Neural cell (in vitro differentiated cells): ENCODE measurements around the gene CYRIA. TPM values are rescaled to one million over a fixed set of nuclear protein-coding genes. Genes with fewer than 3 reads are reported as not detected.

ENCODE experiments used
- H2AFZ ChIP-seq: fragments of 200-600, 300-800 bp; sonication (generic), shearing (Covaris generic); 2 replicates; pipeline ENCODE4 v1.6.0; 2014; ENCODE audit warnings: low read depth, mild to moderate bottlenecking, antibody characterized with exemption, low read length, moderate library complexity
- H3F3A ChIP-seq: fragments of 200-600 bp; shearing (Covaris generic); 2 replicates; pipeline ENCODE4 v1.6.1; 2016; ENCODE audit warnings: mild to moderate bottlenecking, moderate library complexity, mixed read lengths, antibody characterized with exemption, low read length; ENCODE audit not compliant: insufficient read depth, poor library complexity, severe bottlenecking
- H3K27ac ChIP-seq: fragments of 200-600, 300-800 bp; sonication (generic), shearing (Covaris generic); 2 replicates; pipeline ENCODE4 v1.5.1; 2014; ENCODE audit warnings: mild to moderate bottlenecking, low read length, moderate library complexity
- H3K27me3 ChIP-seq: fragments of 300-800, 200-600 bp; sonication (generic), shearing (Covaris generic); 2 replicates; pipeline ENCODE4 v1.6.0; 2014; ENCODE audit warnings: mild to moderate bottlenecking, low read depth, low read length, moderate library complexity; ENCODE audit not compliant: insufficient read depth
- H3K36me3 ChIP-seq: fragments of 300-800, 200-600 bp; sonication (generic), shearing (Covaris generic); 2 replicates; pipeline ENCODE4 v1.5.1; 2014; ENCODE audit warnings: mild to moderate bottlenecking, antibody characterized with exemption, low read length, moderate library complexity; ENCODE audit not compliant: insufficient read depth
- H3K4me2 ChIP-seq: fragments of 300-800, 200-600 bp; sonication (generic), shearing (Covaris generic); 2 replicates; pipeline ENCODE4 v1.6.0; 2014; ENCODE audit warnings: mild to moderate bottlenecking, low read length
- H3K4me3 ChIP-seq: fragments of 300-800, 200-600 bp; sonication (generic), shearing (Covaris generic); 2 replicates; pipeline ENCODE4 v1.5.1; 2014; ENCODE audit warnings: mild to moderate bottlenecking, low read length, moderate library complexity
- H3K79me2 ChIP-seq: fragments of 200-600 bp; shearing (Covaris generic); replicated peaks from 2 replicates; pipeline ENCODE4 v1.6.0; 2014; ENCODE audit warnings: mild to moderate bottlenecking, low read length, moderate library complexity; ENCODE audit not compliant: insufficient read depth
- H3K9ac ChIP-seq: fragments of 300-800, 200-600 bp; sonication (generic), shearing (Covaris generic); 2 replicates; pipeline ENCODE4 v1.6.1; 2016; ENCODE audit warnings: mild to moderate bottlenecking, low read length, mixed read lengths
- H3K9me2 ChIP-seq: fragments of 200-600 bp; shearing (Covaris generic); 2 replicates; pipeline ENCODE4 v1.6.1; 2016; ENCODE audit warnings: mild to moderate bottlenecking, low read length, mixed read lengths; ENCODE audit not compliant: insufficient read depth
- H3K9me3 ChIP-seq: fragments of 200-600, 300-800 bp; sonication (generic), shearing (Covaris generic); 2 replicates; pipeline ENCODE4 v1.6.1; 2016; ENCODE audit warnings: mild to moderate bottlenecking, mixed run types, low read length, moderate library complexity, mixed read lengths
- H4K20me1 ChIP-seq: fragments of 200-600 bp; shearing (Covaris generic); 2 replicates; pipeline ENCODE4 v1.6.1; 2016; ENCODE audit warnings: mild to moderate bottlenecking, mixed run types; ENCODE audit not compliant: insufficient read depth
- CTCF ChIP-seq: fragments of 450-650 bp; IDR thresholded peaks from 2 replicates; pipeline ENCODE4 v1.5.1; 2014; ENCODE audit warnings: antibody characterized with exemption, mild to moderate bottlenecking, moderate library complexity; ENCODE audit not compliant: poor library complexity, severe bottlenecking
- EP300 ChIP-seq: fragments of 450-650 bp; conservative IDR thresholded peaks from 2 replicates; pipeline ENCODE4 v1.6.1; 2014; ENCODE audit warnings: antibody characterized with exemption, mild to moderate bottlenecking, moderate library complexity; ENCODE audit not compliant: poor library complexity, severe bottlenecking
- EZH2 ChIP-seq: fragments of 200-600, 300-800 bp; shearing (Covaris generic), sonication (generic); IDR thresholded peaks from 2 replicates; pipeline ENCODE4 v1.6.1; 2014; ENCODE audit warnings: antibody characterized with exemption, low read length, borderline replicate concordance, mild to moderate bottlenecking; ENCODE audit not compliant: insufficient read depth, poor library complexity, severe bottlenecking
- MXI1 ChIP-seq: fragments of 450-650 bp; conservative IDR thresholded peaks from 2 replicates; pipeline ENCODE4 v1.6.1; 2014; ENCODE audit warnings: antibody characterized with exemption, mild to moderate bottlenecking; ENCODE audit not compliant: poor library complexity, severe bottlenecking
- POLR2AphosphoS5 ChIP-seq: IDR thresholded peaks from 2 replicates; pipeline ENCODE4 v1.6.1; 2012
- RAD21 ChIP-seq: fragments of 450-650 bp; conservative IDR thresholded peaks from 2 replicates; pipeline ENCODE4 v1.6.1; 2014; ENCODE audit warnings: antibody characterized with exemption, mild to moderate bottlenecking, moderate library complexity
- SMC3 ChIP-seq: fragments of 450-650 bp; conservative IDR thresholded peaks from 2 replicates; pipeline ENCODE4 v1.6.1; 2014; ENCODE audit warnings: antibody characterized with exemption, mild to moderate bottlenecking, moderate library complexity; ENCODE audit not compliant: poor library complexity
- TAF1 ChIP-seq: IDR thresholded peaks from 2 replicates; pipeline ENCODE4 v1.6.1; 2012; ENCODE audit warnings: low read depth
- polyA plus RNA-seq: library from polyadenylated mRNA; depleted of rRNA; stranded (reverse); fragments of >200 nt; gene quantifications from 2 replicates; pipeline ENCODE4 v1.2.3, GENCODE V29; 2014
- TF ChIP-seq, protein P1 (sequence below): IDR thresholded peaks from 2 replicates; pipeline ENCODE4 v1.6.1; 2012; ENCODE audit warnings: borderline replicate concordance

The CYRIA gene
- polyA plus RNA-seq, 1 donor from 2014 or later = 67.0 TPM

- no peak overlapping the region for H3K27ac ChIP-seq
Observed at GRCh38 chr2:16693854-16694253, 28.2 kb upstream of the CYRIA start.

DNA sequence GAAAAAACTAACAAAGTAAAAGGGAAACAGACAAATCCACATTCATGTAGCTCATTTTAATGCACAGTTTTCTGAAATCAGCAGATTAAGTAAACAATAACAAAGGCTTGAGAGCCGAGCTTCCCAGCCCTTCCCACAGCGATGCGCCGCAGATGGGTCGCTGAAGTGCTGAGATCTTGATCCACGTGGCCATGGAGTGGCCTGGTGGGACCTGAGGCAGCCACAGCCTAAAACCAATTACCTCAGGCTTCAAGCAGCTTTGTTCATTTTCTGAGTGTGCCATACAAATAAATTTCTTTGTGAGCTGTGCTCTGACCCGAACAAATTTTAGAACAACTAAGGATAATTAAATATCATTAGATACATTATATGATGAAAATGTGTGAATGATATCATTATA is 25.6 kb upstream of the CYRIA start:
- Histone ChIP-seq H3K4me3 (no peak overlapping the region), H3K9ac (no peak overlapping the region), H3K27me3 (no peaks in the 10 kb centered on the region), H3K9me2 (no peaks in the 10 kb centered on the region), H3K9me3 (no peaks in the 10 kb centered on the region), H3F3A (no peaks in the 10 kb centered on the region), H2AFZ (no peak overlapping the region), H3K79me2 (no peaks in the 10 kb centered on the region), H4K20me1 (no peaks in the 10 kb centered on the region), H3K4me2 (no peak overlapping the region), H3K36me3 (no peaks in the 10 kb centered on the region), H3K27ac (no peak overlapping the region)
- TF ChIP-seq POLR2AphosphoS5 (no peak), EZH2 (no peak), EP300 (no peak), TAF1 (no peak), RAD21 (no peak), SMC3 (no peak), MXI1 (no peak), CTCF (no peak)
- TF ChIP-seq, protein P1, sequence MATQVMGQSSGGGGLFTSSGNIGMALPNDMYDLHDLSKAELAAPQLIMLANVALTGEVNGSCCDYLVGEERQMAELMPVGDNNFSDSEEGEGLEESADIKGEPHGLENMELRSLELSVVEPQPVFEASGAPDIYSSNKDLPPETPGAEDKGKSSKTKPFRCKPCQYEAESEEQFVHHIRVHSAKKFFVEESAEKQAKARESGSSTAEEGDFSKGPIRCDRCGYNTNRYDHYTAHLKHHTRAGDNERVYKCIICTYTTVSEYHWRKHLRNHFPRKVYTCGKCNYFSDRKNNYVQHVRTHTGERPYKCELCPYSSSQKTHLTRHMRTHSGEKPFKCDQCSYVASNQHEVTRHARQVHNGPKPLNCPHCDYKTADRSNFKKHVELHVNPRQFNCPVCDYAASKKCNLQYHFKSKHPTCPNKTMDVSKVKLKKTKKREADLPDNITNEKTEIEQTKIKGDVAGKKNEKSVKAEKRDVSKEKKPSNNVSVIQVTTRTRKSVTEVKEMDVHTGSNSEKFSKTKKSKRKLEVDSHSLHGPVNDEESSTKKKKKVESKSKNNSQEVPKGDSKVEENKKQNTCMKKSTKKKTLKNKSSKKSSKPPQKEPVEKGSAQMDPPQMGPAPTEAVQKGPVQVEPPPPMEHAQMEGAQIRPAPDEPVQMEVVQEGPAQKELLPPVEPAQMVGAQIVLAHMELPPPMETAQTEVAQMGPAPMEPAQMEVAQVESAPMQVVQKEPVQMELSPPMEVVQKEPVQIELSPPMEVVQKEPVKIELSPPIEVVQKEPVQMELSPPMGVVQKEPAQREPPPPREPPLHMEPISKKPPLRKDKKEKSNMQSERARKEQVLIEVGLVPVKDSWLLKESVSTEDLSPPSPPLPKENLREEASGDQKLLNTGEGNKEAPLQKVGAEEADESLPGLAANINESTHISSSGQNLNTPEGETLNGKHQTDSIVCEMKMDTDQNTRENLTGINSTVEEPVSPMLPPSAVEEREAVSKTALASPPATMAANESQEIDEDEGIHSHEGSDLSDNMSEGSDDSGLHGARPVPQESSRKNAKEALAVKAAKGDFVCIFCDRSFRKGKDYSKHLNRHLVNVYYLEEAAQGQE = no peak

More at GRCh38 chr2:16693854-16694253, 28.2 kb upstream of the CYRIA start:
- no peak for TF ChIP-seq POLR2AphosphoS5
- TF ChIP-seq, protein P1 = no peak
- no peak for TF ChIP-seq RAD21
- TF ChIP-seq TAF1 = no peak
- TF ChIP-seq EZH2 = no peak
- no peak for TF ChIP-seq MXI1
- TF ChIP-seq CTCF = no peak
- no peak for TF ChIP-seq EP300
- TF ChIP-seq SMC3 = no peak
- no peaks in the 10 kb centered on the region for H3K9me2 ChIP-seq
- H3K4me2 ChIP-seq = no peak overlapping the region
- H4K20me1 ChIP-seq = no peaks in the 10 kb centered on the region
- H3K4me3 ChIP-seq = no peak overlapping the region
- no peak overlapping the region for H3K9ac ChIP-seq
- H3K79me2 ChIP-seq = no peaks in the 10 kb centered on the region
- H2AFZ ChIP-seq = no peak overlapping the region
- peaks cover 5% of the 10 kb centered on the region for H3K9me3 ChIP-seq
- H3K27me3 ChIP-seq = no peaks in the 10 kb centered on the region
- H3F3A ChIP-seq = no peaks in the 10 kb centered on the region
- no peaks in the 10 kb centered on the region for H3K36me3 ChIP-seq
